SK-N-SH treated with all-trans-retinoic acid at 6 μM for 48 hours (cell line): Measurements from ENCODE around the gene DNAJB7.

Experiments used
- ATAC-seq: fragments of 200-7000 bp; cut with Tn5 transposase; 3 replicates; pipeline ENCODE4 v1.9.1; 2020; ENCODE audit warnings: mild to moderate bottlenecking, moderate library complexity
- ARNTL ChIP-seq: fragments of 450-650 bp; formaldehyde crosslinking; IDR thresholded peaks from 2 replicates; pipeline ENCODE4 v1.5.0; 2020; ENCODE audit warnings: low read depth, mild to moderate bottlenecking, moderate library complexity, borderline replicate concordance
- GLIS3 ChIP-seq: fragments of 250-450 bp; sonication (Bioruptor Pico); IDR thresholded peaks from 2 replicates; pipeline ENCODE4 v1.5.0; 2020; ENCODE audit warnings: mild to moderate bottlenecking, moderate library complexity
- ISL1 ChIP-seq: fragments of 250-450 bp; sonication (Bioruptor Pico); IDR thresholded peaks from 2 replicates; pipeline ENCODE4 v2.1.2; 2022; ENCODE audit warnings: mild to moderate bottlenecking, moderate library complexity
- OSR1 ChIP-seq: fragments of 250-450 bp; sonication (Bioruptor Pico); IDR thresholded peaks from 2 replicates; pipeline ENCODE4 v1.8.0; 2022; ENCODE audit warnings: moderate library complexity, mild to moderate bottlenecking, inconsistent platforms
- PATZ1 ChIP-seq: fragments of 250-450 bp; sonication (Bioruptor Pico); IDR thresholded peaks from 2 replicates; pipeline ENCODE4 v1.8.0; 2020; ENCODE audit warnings: mild to moderate bottlenecking, moderate library complexity, borderline replicate concordance
- PPARA ChIP-seq: fragments of 250-450 bp; sonication (Bioruptor Pico); IDR thresholded peaks from 2 replicates; pipeline ENCODE4 v1.5.0; 2020; ENCODE audit warnings: mild to moderate bottlenecking, borderline replicate concordance
- RARB ChIP-seq: fragments of 250-450 bp; sonication (Bioruptor Pico); IDR thresholded peaks from 2 replicates; pipeline ENCODE4 v1.8.0; 2021; ENCODE audit warnings: mild to moderate bottlenecking, moderate library complexity
- SNAI2 ChIP-seq: fragments of 250-450 bp; sonication (Bioruptor Pico); IDR thresholded peaks from 2 replicates; pipeline ENCODE4 v1.5.0; 2020; ENCODE audit warnings: mild to moderate bottlenecking, moderate library complexity
- TCF4 ChIP-seq: fragments of 250-450 bp; sonication (Bioruptor Pico); IDR thresholded peaks from 2 replicates; pipeline ENCODE4 v1.8.0; 2021; ENCODE audit warnings: mild to moderate bottlenecking, moderate library complexity, borderline replicate concordance
- TOX ChIP-seq: fragments of 250-450 bp; sonication (Bioruptor Pico); IDR thresholded peaks from 2 replicates; pipeline ENCODE4 v1.8.0; 2021; ENCODE audit warnings: mild to moderate bottlenecking, moderate library complexity, borderline replicate concordance
- TSHZ2 ChIP-seq: fragments of 250-450 bp; sonication (Bioruptor Pico); IDR thresholded peaks from 2 replicates; pipeline ENCODE4 v1.5.0; 2020; ENCODE audit warnings: mild to moderate bottlenecking, moderate library complexity
- ZC3H10 ChIP-seq: fragments of 250-450 bp; sonication (Bioruptor Pico); IDR thresholded peaks from 2 replicates; pipeline ENCODE4 v1.5.1; 2021; ENCODE audit warnings: mild to moderate bottlenecking, moderate library complexity
- ZFP30 ChIP-seq: fragments of 450-650 bp; formaldehyde crosslinking; IDR thresholded peaks from 2 replicates; pipeline ENCODE4 v1.5.0; 2022; ENCODE audit warnings: mild to moderate bottlenecking, moderate library complexity
- ZNF565 ChIP-seq: fragments of 450-650 bp; formaldehyde crosslinking; conservative IDR thresholded peaks from 2 replicates; pipeline ENCODE4 v1.5.0; 2020; ENCODE audit warnings: low read depth, mild to moderate bottlenecking, moderate library complexity
- ZNF70 ChIP-seq: fragments of 450-650 bp; formaldehyde crosslinking; IDR thresholded peaks from 2 replicates; pipeline ENCODE4 v1.5.0; 2020; ENCODE audit warnings: mild to moderate bottlenecking, moderate library complexity
- ZNF8 ChIP-seq: fragments of 450-650 bp; formaldehyde crosslinking; IDR thresholded peaks from 2 replicates; pipeline ENCODE4 v1.5.0; 2020; ENCODE audit warnings: mild to moderate bottlenecking, moderate library complexity
- TF ChIP-seq, protein P1 (sequence below): fragments of 250-450 bp; sonication (Bioruptor Pico); IDR thresholded peaks from 2 replicates; pipeline ENCODE4 v1.5.1; 2021; ENCODE audit warnings: mild to moderate bottlenecking, moderate library complexity
- TF ChIP-seq, protein P2 (sequence below): fragments of 250-450 bp; sonication (Bioruptor Pico); IDR thresholded peaks from 2 replicates; pipeline ENCODE4 v1.8.0; 2021; ENCODE audit warnings: low read depth, mild to moderate bottlenecking, moderate library complexity, borderline replicate concordance

The DNAJB7 gene

GRCh38 chr22:40862537-40862936, 624 bp upstream of the DNAJB7 start:
- TF ChIP-seq RARB (no peak), ZNF565 (CRISPR knock-in tag) (no peak), ZFP30 (CRISPR knock-in tag) (no peak), OSR1 (CRISPR knock-in tag) (no peak), PPARA (CRISPR knock-in tag) (no peak), TSHZ2 (CRISPR knock-in tag) (no peak), ISL1 (CRISPR knock-in tag) (no peak)
- TF ChIP-seq, protein P1, sequence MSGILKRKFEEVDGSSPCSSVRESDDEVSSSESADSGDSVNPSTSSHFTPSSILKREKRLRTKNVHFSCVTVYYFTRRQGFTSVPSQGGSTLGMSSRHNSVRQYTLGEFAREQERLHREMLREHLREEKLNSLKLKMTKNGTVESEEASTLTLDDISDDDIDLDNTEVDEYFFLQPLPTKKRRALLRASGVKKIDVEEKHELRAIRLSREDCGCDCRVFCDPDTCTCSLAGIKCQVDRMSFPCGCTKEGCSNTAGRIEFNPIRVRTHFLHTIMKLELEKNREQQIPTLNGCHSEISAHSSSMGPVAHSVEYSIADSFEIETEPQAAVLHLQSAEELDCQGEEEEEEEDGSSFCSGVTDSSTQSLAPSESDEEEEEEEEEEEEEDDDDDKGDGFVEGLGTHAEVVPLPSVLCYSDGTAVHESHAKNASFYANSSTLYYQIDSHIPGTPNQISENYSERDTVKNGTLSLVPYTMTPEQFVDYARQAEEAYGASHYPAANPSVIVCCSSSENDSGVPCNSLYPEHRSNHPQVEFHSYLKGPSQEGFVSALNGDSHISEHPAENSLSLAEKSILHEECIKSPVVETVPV, result no peak
- ATAC-seq, result no peak

GRCh38 chr22:40857309-40857855, 4.5 kb downstream of the DNAJB7 start:
- no peak for TF ChIP-seq TSHZ2 (CRISPR knock-in tag)
- no peak for TF ChIP-seq TCF4 (CRISPR knock-in tag)
- no peak for TF ChIP-seq PATZ1
- no peak for TF ChIP-seq ARNTL (CRISPR knock-in tag)
- ATAC-seq, result no peak

- peak; percentile 98 for ATAC-seq
- TF ChIP-seq SNAI2, result no peak
- TF ChIP-seq PATZ1, result no peak
- TF ChIP-seq, protein P1, result no peak
- TF ChIP-seq ZNF70 (CRISPR knock-in tag), result no peak
- TF ChIP-seq, protein P2, sequence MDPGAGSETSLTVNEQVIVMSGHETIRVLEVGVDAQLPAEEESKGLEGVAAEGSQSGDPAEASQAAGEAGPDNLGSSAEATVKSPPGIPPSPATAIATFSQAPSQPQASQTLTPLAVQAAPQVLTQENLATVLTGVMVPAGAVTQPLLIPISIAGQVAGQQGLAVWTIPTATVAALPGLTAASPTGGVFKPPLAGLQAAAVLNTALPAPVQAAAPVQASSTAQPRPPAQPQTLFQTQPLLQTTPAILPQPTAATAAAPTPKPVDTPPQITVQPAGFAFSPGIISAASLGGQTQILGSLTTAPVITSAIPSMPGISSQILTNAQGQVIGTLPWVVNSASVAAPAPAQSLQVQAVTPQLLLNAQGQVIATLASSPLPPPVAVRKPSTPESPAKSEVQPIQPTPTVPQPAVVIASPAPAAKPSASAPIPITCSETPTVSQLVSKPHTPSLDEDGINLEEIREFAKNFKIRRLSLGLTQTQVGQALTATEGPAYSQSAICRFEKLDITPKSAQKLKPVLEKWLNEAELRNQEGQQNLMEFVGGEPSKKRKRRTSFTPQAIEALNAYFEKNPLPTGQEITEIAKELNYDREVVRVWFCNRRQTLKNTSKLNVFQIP (CRISPR knock-in tag), result no peak
- TF ChIP-seq ZFP30 (CRISPR knock-in tag), result no peak
- TF ChIP-seq ZNF8, result no peak
- no peak for TF ChIP-seq ZNF565 (CRISPR knock-in tag)
- TF ChIP-seq RARB, result no peak
- no peak for TF ChIP-seq PPARA (CRISPR knock-in tag)
- TF ChIP-seq TOX, result no peak
- TF ChIP-seq ZC3H10 (CRISPR knock-in tag), result no peak
- TF ChIP-seq OSR1 (CRISPR knock-in tag), result no peak
- no peak for TF ChIP-seq GLIS3 (CRISPR knock-in tag)
- no peak for TF ChIP-seq ISL1 (CRISPR knock-in tag)
Observed at GRCh38 chr22:40856513-40857308, 5.2 kb downstream of the DNAJB7 start, which contains the start of the genes ST13 and XPNPEP3. ST13 (minus strand) TSS chr22:40856639; CDS start chr22:40856540, 99 bp downstream. XPNPEP3 (plus strand) TSS chr22:40857148; CDS start chr22:40857182, 34 bp downstream.
